HUES6 (cell line): ENCODE measurements around the gene FHDC1.

ENCODE experiments used
- H3K27ac ChIP-seq: 2 replicates; pipeline ENCODE4 v1.7.0; 2013; ENCODE audit warnings: low read depth, mild to moderate bottlenecking, low read length, inconsistent platforms
- H3K27me3 ChIP-seq: 2 replicates; pipeline ENCODE4 v1.6.1; 2013; ENCODE audit warnings: low read length; ENCODE audit not compliant: control insufficient read depth, insufficient read depth
- H3K36me3 ChIP-seq: 2 replicates; pipeline ENCODE4 v1.6.1; 2013; ENCODE audit warnings: low read length; ENCODE audit not compliant: control insufficient read depth, insufficient read depth
- H3K4me1 ChIP-seq: 2 replicates; pipeline ENCODE4 v1.6.1; 2013; ENCODE audit warnings: low read length; ENCODE audit not compliant: control insufficient read depth, insufficient read depth
- H3K4me3 ChIP-seq: 2 replicates; pipeline ENCODE4 v1.5.1; 2013; ENCODE audit warnings: low read depth, low read length
- H3K9ac ChIP-seq: one replicate; pipeline ENCODE4 v1.6.1; 2013; ENCODE audit warnings: mild to moderate bottlenecking, low read length
- H3K9me3 ChIP-seq: 2 replicates; pipeline ENCODE4 v1.6.1; 2013; ENCODE audit warnings: low read depth, low read length; ENCODE audit not compliant: control insufficient read depth, insufficient read depth

The FHDC1 gene

DNA sequence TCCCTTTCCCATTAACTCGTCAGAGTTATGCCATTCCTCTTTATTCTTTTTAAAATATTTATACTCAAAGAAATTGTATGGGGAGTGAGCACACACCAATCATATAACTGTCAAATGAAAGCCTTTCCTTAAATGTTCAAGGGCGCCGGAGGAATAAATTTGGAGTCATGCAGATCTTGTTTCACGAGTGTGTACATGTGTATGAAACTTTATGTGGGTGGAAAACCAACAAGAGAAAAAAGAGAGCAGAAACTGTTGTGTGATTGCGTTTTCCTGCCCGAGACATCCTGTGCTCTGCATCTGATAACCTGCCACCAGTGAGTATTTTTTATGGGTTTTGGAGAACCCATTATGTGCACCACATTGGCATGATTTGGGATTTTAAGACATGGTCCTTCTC is 88.3 kb downstream of the FHDC1 start:
- Histone ChIP-seq H3K4me3 (no peak overlapping the region), H3K4me1 (peaks cover 13% of the 10 kb centered on the region), H3K27me3 (no peaks in the 10 kb centered on the region), H3K9me3 (peaks cover 27% of the 10 kb centered on the region), H3K27ac (no peak overlapping the region), H3K36me3 (no peaks in the 10 kb centered on the region), H3K9ac (no peak overlapping the region)

- peaks cover 13% of the 10 kb centered on the region for H3K4me1 ChIP-seq
- H3K9me3 ChIP-seq, result peaks cover 36% of the 10 kb centered on the region
Observed at GRCh38 chr4:153025406-153025805, 89.3 kb downstream of the FHDC1 start.

DNA sequence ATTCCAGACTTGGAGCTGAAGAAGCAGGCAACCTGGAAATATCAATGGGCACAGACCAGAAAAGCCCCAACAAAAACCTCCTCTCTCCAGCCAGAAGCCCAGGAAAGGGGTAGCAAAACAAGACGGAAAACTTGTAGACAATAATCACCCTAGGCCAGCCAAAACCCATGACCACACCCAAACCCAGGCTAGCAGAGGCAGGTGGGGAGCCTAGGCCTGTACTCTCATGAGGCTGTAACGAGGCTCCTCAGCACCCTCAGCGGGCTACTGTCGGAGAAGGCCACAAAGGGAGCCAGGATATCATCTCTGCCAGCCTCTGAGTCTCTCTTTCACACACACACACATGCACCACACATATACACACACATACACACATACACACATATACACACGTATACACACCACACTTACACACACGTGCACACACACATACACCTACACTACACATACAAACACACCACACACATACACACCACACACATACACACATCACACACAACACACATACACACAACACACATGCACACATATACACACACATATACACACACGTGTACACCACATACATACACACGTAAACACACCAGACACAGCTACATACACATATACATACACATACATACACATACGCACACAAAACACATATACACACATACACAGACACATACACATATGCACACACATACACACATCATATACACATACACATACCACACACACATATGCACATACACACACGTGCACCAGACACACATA is 90.6 kb downstream of the FHDC1 start:
- H3K4me3 ChIP-seq, result no peak overlapping the region
- no peaks in the 10 kb centered on the region for H3K27me3 ChIP-seq
- H3K9ac ChIP-seq, result no peak overlapping the region
- peaks cover 11% of the 10 kb centered on the region for H3K4me1 ChIP-seq
- no peak overlapping the region for H3K27ac ChIP-seq
- peaks cover 44% of the 10 kb centered on the region for H3K9me3 ChIP-seq
- no peaks in the 10 kb centered on the region for H3K36me3 ChIP-seq

More at GRCh38 chr4:153025406-153025805, 89.3 kb downstream of the FHDC1 start:
- H3K27ac ChIP-seq, result no peak overlapping the region
- H3K4me3 ChIP-seq, result no peak overlapping the region
- no peak overlapping the region for H3K9ac ChIP-seq
- no peaks in the 10 kb centered on the region for H3K36me3 ChIP-seq
- H3K27me3 ChIP-seq, result no peaks in the 10 kb centered on the region

- H3K4me1 ChIP-seq, result peaks cover 5% of the 10 kb centered on the region; the same call in 1 of the 2 replicates
- no peaks in the 10 kb centered on the region for H3K27me3 ChIP-seq
Observed at GRCh38 chr4:153027866-153028265, 91.7 kb downstream of the FHDC1 start.

GRCh38 chr4:153028535-153028934 is 92.4 kb downstream of the FHDC1 start:
- Histone ChIP-seq H3K4me3 (no peak overlapping the region), H3K27ac (no peak overlapping the region), H3K36me3 (no peaks in the 10 kb centered on the region), H3K9ac (no peak overlapping the region), H3K9me3 (peaks cover 44% of the 10 kb centered on the region), H3K27me3 (no peaks in the 10 kb centered on the region), H3K4me1 (peaks cover under 1% of the 10 kb centered on the region; the same call in 1 of the 2 replicates)

More at GRCh38 chr4:153027866-153028265, 91.7 kb downstream of the FHDC1 start:
- Histone ChIP-seq H3K36me3 (no peaks in the 10 kb centered on the region), H3K9ac (no peak overlapping the region), H3K27ac (no peak overlapping the region), H3K4me3 (no peak overlapping the region), H3K9me3 (peaks cover 44% of the 10 kb centered on the region)
